ENCODE results near the gene RELL1. TPM values are rescaled to one million over a fixed set of nuclear protein-coding genes. Genes with fewer than 3 reads are reported as not detected.

Gene RELL1
- total and polyA plus RNA-seq, 12 donors: 2.3 to 39.9 (median 26.7) TPM

DNA sequence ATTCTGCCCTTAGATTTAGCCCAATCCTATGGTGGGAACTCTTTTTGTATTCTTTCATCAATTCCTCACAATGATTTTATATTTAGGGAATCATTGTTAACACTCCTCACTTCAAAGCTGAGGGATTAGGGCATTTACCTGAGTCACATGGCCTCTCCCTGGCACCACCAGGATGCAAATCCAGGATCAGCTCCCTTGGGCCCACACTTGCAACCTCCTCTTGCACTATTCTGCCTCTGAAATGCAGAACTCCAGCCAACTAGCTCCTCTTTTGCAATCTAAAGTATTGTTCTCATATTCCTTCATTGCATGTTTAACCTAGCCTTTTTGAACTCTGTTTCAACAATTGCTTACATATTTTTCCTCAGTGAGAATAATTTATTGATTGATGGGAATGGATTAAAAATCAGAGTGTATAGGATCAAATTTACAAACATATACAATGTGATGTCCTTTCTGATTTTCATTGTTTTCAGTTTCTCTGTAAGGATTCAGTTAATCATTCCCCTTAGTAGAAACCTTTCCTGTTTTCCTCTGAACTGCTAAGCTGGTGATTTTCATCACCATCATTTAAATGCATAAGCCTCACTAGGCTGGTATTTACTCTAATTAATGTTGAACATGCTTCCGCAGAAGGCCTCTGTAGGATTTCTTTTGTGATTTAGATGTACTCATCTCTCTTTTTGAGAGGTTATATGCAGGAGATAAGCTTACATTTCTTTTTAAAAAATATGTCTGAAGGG is 3.3 kb upstream of the RELL1 start:
- Histone ChIP-seq H3K4me3 (no peak overlapping the region), H3K36me3 (no peaks in the 10 kb centered on the region), H3K27ac (no peak overlapping the region), H3K9me3 (peaks cover 0 to 10% (median 0%) of the 10 kb centered on the region in 11 donors), H3K27me3 (no peaks in the 10 kb centered on the region), H3K4me1 (peaks cover 0 to 17% (median 10%) of the 10 kb centered on the region in 9 donors)
- ATAC-seq: no peak
- intact Hi-C loops (cut with DNase I): loop anchor here in 9 of 10 donors (5.0 to 10.0 kb wide), 11 partner anchors 55 to 345 kb away; no protein-coding TSS in a partner anchor
- 98% methylated on average over 1 of the region's 1 CpG for WGBS, 2 donors
- DNase-seq: no peak
- TF ChIP-seq, protein P1, sequence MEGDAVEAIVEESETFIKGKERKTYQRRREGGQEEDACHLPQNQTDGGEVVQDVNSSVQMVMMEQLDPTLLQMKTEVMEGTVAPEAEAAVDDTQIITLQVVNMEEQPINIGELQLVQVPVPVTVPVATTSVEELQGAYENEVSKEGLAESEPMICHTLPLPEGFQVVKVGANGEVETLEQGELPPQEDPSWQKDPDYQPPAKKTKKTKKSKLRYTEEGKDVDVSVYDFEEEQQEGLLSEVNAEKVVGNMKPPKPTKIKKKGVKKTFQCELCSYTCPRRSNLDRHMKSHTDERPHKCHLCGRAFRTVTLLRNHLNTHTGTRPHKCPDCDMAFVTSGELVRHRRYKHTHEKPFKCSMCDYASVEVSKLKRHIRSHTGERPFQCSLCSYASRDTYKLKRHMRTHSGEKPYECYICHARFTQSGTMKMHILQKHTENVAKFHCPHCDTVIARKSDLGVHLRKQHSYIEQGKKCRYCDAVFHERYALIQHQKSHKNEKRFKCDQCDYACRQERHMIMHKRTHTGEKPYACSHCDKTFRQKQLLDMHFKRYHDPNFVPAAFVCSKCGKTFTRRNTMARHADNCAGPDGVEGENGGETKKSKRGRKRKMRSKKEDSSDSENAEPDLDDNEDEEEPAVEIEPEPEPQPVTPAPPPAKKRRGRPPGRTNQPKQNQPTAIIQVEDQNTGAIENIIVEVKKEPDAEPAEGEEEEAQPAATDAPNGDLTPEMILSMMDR (IDR thresholded peaks at IDR 0.05): no peak

DNA sequence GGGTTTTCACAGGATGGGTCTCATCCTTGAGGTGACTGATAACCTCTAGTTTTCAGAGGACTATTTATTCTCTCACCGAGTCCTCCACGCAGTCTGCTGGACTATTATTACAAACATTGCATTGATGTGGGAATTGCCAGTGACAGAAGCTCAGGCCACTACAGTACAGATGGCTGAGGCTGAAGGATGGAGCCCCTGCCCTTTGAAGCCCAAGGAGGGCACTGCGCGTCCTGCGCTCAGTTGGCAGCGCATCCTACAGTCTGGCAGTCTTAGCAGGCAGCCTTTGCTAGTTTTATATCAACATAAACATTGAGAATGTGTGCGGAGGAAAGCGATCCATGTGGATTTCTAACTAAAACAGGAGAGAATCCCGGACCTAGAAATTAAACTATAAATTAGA is 1.5 kb upstream of the RELL1 start:
- ATAC-seq (no peak), DNase-seq (no peak)
- Histone ChIP-seq H3K9me3 (peaks cover 0 to 1% (median 0%) of the 10 kb centered on the region in 11 donors), H3K4me1 (peaks cover 0 to 34% (median 24%) of the 10 kb centered on the region in 9 donors), H3K36me3 (no peaks in the 10 kb centered on the region), H3K27me3 (no peaks in the 10 kb centered on the region), H3K27ac (peak overlapping the region in 7 of 10 donors; percentile 77 to 99 (median 98)), H3K4me3 (no peak overlapping the region)
- TF ChIP-seq, protein P1 (IDR thresholded peaks at IDR 0.05): no peak
- intact Hi-C loops (cut with DNase I): loop anchor here in 8 of 10 donors (5.0 to 10.0 kb wide), 9 partner anchors 53 to 347 kb away; no protein-coding TSS in a partner anchor
- 94 to 97% methylated on average over 9 of the region's 9 CpGs for WGBS, 2 donors

DNA sequence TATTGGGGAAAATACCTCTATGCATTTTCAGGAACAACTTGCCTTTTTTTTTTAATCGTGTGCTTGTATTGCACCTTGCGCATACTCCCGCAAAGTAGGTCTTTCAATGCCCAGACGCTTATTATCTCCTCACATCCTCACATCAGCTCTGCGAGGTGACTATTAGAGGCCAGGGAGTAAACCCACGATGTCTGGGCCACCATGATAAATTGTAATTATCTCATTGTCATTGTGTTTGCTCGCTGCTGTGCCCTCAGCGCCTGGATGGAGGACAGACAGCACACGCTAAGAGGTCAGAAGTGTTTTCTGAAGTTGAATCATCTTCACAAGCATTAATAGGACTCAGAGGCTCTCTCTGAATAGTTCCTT is 1.0 kb upstream of the RELL1 start:
- 30 to 34% methylated on average over 9 of the region's 9 CpGs for WGBS, 2 donors
- no peak for DNase-seq
- no peaks in the 10 kb centered on the region for H3K27me3 ChIP-seq
- H3K4me1 ChIP-seq: peaks cover 0 to 39% (median 27%) of the 10 kb centered on the region in 9 donors
- peak overlapping the region in 9 of 10 donors; percentile 73 to 99 (median 97) for H3K27ac ChIP-seq
- no peaks in the 10 kb centered on the region for H3K9me3 ChIP-seq
- ATAC-seq: no peak
- peak overlapping the region; percentile 16 to 99 (median 92) for H3K4me3 ChIP-seq
- H3K36me3 ChIP-seq: no peaks in the 10 kb centered on the region
- intact Hi-C loops (cut with DNase I): loop anchor here in 8 of 10 donors (5.0 to 10.0 kb wide), 9 partner anchors 52 to 348 kb away; no protein-coding TSS in a partner anchor
- TF ChIP-seq, protein P1 (IDR thresholded peaks at IDR 0.05): no peak

DNA sequence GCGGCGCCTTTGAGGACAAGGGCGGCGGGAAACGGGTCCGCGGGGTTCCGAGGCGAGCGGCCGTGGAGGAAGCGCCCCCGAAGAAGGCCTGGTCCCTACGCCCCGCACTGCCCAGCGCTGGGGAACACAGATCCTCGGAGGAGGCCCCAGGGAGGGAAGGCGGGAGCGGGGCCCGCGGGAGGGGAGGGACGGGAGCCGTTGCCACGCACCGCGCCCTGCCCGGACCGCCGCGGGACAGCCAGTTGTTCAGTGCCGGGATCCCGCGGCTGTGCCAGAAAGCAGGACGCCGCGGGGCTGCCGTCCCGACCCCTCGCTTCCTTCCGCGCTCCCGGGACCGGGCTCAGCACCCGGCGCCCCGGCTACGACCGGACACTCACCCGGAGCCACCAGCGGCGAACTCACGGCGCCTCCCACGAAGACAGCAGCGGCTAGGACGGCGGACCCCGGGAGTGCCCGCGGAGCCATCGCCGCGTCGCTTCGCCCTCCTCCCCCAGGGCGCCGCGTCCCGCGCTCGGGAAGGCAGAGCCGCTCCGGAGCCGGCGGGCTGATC is 278 bp downstream of the RELL1 start:
- ATAC-seq (peak; percentile 6 to 59 (median 26)), DNase-seq (peak in 1 of 2 donors; percentile 69)
- H3K4me3 ChIP-seq: peak overlapping the region; percentile 64 to 99 (median 93)
- H3K27me3 ChIP-seq: no peaks in the 10 kb centered on the region
- H3K27ac ChIP-seq: peak overlapping the region; percentile 78 to 99 (median 98)
- peaks cover 0 to 46% (median 27%) of the 10 kb centered on the region in 9 donors for H3K4me1 ChIP-seq
- no peaks in the 10 kb centered on the region for H3K9me3 ChIP-seq
- intact Hi-C loops (cut with DNase I): loop anchor here in 8 of 10 donors (1.0 to 10.0 kb wide), 12 partner anchors 19 to 349 kb away; no protein-coding TSS in a partner anchor
- H3K36me3 ChIP-seq: no peaks in the 10 kb centered on the region
- 0 to 1% methylated on average over 39 to 75 of the region's 75 CpGs for WGBS, 2 donors
- TF ChIP-seq, protein P1 (IDR thresholded peaks at IDR 0.05): no peak
